RWPE2 (cell line): Measurements from ENCODE around the gene ADAMTS3.
A peak's percentile ranks its signal among the peaks of the same experiment; 100 is the strongest.

Source experiments
- ATAC-seq: fragments of 200-7000 bp; cut with Tn5 transposase; 3 replicates; pipeline ENCODE4 v1.9.1; 2021; ENCODE audit warnings: low read depth
- DNase-seq: peaks from one replicate; pipeline ENCODE4 v3.0.0-alpha.2; 2020; ENCODE audit warnings: low spot score
- H3K27ac ChIP-seq: fragments of 450-650 bp; 2 replicates; pipeline ENCODE4 v1.5.1; 2017; ENCODE audit warnings: mild to moderate bottlenecking; ENCODE audit not compliant: poor library complexity, severe bottlenecking
- H3K27me3 ChIP-seq: fragments of 250-450 bp; sonication (Bioruptor Pico); 2 replicates; pipeline ENCODE4 v1.5.1; 2021; ENCODE audit warnings: mild to moderate bottlenecking, moderate library complexity; ENCODE audit not compliant: insufficient read depth, poor library complexity, severe bottlenecking
- H3K36me3 ChIP-seq: fragments of 250-450 bp; sonication (Bioruptor Pico); 2 replicates; pipeline ENCODE4 v1.5.1; 2020; ENCODE audit warnings: low read depth, mild to moderate bottlenecking, moderate library complexity
- H3K4me1 ChIP-seq: fragments of 250-450 bp; sonication (Bioruptor Pico); 2 replicates; pipeline ENCODE4 v1.5.1; 2021; ENCODE audit warnings: mild to moderate bottlenecking, moderate library complexity; ENCODE audit not compliant: insufficient read depth, poor library complexity, severe bottlenecking
- H3K4me3 ChIP-seq: fragments of 250-450 bp; sonication (Bioruptor Pico); 2 replicates; pipeline ENCODE4 v1.5.1; 2021; ENCODE audit warnings: mild to moderate bottlenecking, moderate library complexity; ENCODE audit not compliant: severe bottlenecking
- H3K9me3 ChIP-seq: fragments of 250-450 bp; sonication (Bioruptor Pico); 2 replicates; pipeline ENCODE4 v1.5.1; 2021; ENCODE audit warnings: mild to moderate bottlenecking, moderate library complexity; ENCODE audit not compliant: severe bottlenecking
- CTCF ChIP-seq: fragments of 450-650 bp; IDR thresholded peaks from one replicate; pipeline ENCODE4 v1.5.1; 2017; ENCODE audit warnings: mild to moderate bottlenecking, moderate library complexity; ENCODE audit not compliant: poor library complexity, severe bottlenecking

The ADAMTS3 gene

DNA sequence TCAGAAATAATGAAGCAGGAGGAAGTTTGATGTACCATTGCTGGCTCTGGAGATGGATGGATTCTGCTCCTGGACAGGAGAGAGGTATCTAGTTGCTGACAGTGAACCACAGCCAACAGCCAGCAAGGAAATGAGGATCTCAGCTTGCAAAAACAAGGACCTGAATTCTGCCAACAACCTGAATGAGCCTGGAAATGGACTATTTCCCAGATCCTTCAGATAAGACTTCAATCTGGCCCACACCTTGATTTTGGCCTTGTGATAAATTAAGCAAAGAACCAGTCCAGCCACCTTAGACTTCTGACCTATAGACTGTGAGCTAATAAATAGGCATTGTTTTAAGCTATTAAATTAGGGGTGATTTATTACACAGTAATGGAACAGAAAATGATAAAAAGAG lies 220.3 kb downstream of the ADAMTS3 start:
- Histone ChIP-seq H3K27ac (no peak overlapping the region), H3K4me3 (no peak overlapping the region), H3K9me3 (no peaks in the 10 kb centered on the region), H3K27me3 (no peaks in the 10 kb centered on the region), H3K36me3 (no peaks in the 10 kb centered on the region), H3K4me1 (peaks cover 5% of the 10 kb centered on the region)
- DNase-seq (no peak), ATAC-seq (no peak)
- no peak for TF ChIP-seq CTCF

- Histone ChIP-seq H3K36me3 (no peaks in the 10 kb centered on the region), H3K9me3 (no peaks in the 10 kb centered on the region), H3K27ac (no peak overlapping the region), H3K27me3 (no peaks in the 10 kb centered on the region), H3K4me1 (no peaks in the 10 kb centered on the region), H3K4me3 (no peak overlapping the region)
- TF ChIP-seq CTCF = no peak
- no peak for ATAC-seq
- DNase-seq = no peak
Measured at GRCh38 chr4:72344418-72344817, 224.6 kb downstream of the ADAMTS3 start.

GRCh38 chr4:72341432-72341820 lies 227.6 kb downstream of the ADAMTS3 start:
- Histone ChIP-seq H3K27ac (no peak overlapping the region), H3K9me3 (no peaks in the 10 kb centered on the region), H3K4me3 (no peak overlapping the region), H3K4me1 (no peaks in the 10 kb centered on the region), H3K36me3 (no peaks in the 10 kb centered on the region), H3K27me3 (no peaks in the 10 kb centered on the region)
- no peak for ATAC-seq
- no peak for TF ChIP-seq CTCF
- DNase-seq = no peak

- ATAC-seq = peak; percentile 65; the same call in 2 of the 3 replicates
Measured at GRCh38 chr4:72340803-72341431, 228.1 kb downstream of the ADAMTS3 start.

More at GRCh38 chr4:72340803-72341431, 228.1 kb downstream of the ADAMTS3 start:
- Histone ChIP-seq H3K9me3 (no peaks in the 10 kb centered on the region), H3K4me1 (no peaks in the 10 kb centered on the region), H3K4me3 (no peak overlapping the region), H3K27me3 (no peaks in the 10 kb centered on the region), H3K36me3 (no peaks in the 10 kb centered on the region), H3K27ac (no peak overlapping the region)
- TF ChIP-seq CTCF = no peak
- no peak for DNase-seq
